Stimulated activated CD8-positive, alpha-beta memory T cell treated with anti-CD3 and anti-CD28 coated beads, Interleukin-12 subunit alpha, Interleukin-12 subunit beta, amount 100 ng/mL, for 24 hours (primary cell): ENCODE results near the gene TOP1.
"Not testable (repeated sequence)": the region's sequence is repeated elsewhere in the genome, so short reads cannot be mapped to it uniquely, and the experiment has no call there.

Experiments used
- DNase-seq: peaks from one replicate; pipeline ENCODE4 v3.0.0-alpha.2; 2020; ENCODE audit errors: extremely low read depth

Gene TOP1

DNA sequence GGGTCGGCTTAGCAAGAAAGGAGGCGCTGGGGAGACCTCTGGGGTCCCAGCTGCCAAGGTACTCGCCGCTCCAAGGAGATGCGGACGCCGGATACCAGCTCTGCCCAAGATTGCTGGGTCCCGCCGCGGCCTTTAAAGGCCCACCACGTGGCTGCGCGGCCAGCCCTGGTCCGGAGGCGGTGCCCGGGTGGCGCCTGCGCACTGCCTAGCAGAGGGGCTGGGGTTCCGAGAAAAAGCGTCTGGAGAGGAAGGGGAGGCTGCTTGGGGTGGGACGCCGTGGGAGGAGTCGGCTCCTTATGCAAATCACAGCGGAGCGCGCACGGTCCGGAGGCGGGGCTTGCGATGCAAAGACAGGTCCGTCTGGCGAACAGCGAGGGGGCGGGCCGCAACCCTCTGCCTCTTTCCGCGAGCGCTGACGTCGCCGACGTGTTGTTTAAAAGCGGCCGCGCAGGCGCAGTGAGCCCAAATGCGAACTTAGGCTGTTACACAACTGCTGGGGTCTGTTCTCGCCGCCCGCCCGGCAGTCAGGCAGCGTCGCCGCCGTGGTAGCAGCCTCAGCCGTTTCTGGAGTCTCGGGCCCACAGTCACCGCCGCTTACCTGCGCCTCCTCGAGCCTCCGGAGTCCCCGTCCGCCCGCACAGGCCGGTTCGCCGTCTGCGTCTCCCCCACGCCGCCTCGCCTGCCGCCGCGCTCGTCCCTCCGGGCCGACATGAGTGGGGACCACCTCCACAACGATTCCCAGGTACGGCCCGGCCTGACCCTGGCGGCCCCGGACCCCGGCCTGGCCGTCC lies at the start of gene TOP1:
Gene TOP1 (plus strand): TSS at position 464 of the 791 bp plus-strand sequence. CDS start 246 bp downstream, at position 710.
- peak; percentile 99 for DNase-seq

DNA sequence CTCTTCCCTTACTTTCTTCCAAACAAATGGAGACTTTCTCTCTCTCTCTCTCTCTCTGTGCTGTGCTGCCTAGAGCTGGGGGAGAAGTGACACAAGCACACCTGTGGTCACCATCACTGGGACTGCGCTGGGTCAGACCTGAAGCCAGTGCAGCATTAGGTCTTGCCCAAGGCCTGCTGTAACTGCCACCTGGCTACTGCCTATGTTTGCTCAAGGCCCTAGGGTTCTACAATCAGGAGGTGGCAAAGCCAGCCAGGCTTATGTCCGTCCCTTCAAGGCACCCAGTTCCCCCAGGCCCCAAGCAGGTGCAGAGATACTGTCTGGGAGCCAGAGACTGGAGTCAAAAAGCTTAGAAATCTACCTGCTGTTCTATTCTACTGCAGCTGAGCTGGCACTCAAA lies 49.4 kb upstream of the TOP1 start:
- no peak for DNase-seq

DNA sequence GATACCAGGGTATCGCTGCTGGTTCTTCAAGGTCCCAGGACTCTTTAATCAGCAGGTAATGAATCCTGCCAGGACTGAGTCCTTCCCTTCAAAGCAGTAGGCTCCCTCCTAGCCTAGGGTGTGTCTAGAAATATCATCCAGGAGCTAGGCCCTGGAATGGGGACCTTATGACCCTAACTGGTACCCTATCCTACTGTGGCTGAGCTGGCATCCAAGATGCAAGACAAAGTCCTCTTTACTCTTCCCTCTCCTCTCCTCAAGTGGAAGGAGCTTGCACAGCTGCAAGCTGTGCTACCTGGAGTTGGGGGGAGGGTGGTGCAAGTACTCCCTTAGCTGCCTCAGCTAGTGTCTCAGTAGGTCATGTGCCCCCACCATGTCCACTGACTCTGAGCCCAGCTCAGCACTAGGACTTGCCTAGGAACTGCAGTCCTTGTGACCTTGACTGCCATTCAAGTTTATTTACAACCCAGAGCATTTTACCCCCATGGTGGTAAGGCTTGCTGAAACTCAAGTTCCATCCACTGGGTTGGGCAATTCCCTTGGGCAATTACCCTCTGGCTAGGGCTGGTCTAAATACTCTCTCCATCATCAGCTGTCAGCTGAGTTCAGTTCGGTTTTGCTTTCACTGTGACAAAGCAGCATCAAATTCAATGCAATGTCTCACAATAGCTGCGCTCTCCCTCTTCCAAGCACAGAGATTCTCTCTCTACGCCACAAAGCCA lies 48.4 kb upstream of the TOP1 start:
- DNase-seq = no peak

DNA sequence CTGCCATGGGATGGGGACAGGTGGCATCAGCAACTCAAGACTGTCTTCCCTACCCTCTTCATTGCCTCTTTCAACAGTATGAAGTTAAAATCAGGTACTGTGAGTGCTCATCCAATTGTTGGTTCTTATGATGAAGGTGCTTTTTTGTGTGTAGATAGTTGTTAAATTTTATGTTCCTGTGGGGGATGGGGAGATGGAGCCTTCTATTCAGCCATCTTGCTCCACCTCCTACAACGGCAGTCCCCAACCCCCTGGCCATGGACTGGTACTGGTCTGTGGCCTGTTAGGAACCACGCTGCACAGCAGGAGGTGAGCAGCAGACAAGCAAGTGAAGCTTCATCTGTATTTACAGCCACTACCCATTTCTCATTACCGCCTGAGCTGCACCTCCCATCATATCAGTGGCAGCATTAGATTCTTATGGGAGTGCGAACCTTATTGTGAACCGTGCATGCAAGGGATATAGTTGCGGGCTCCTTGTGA lies 47.8 kb upstream of the TOP1 start:
- DNase-seq = no peak

DNA sequence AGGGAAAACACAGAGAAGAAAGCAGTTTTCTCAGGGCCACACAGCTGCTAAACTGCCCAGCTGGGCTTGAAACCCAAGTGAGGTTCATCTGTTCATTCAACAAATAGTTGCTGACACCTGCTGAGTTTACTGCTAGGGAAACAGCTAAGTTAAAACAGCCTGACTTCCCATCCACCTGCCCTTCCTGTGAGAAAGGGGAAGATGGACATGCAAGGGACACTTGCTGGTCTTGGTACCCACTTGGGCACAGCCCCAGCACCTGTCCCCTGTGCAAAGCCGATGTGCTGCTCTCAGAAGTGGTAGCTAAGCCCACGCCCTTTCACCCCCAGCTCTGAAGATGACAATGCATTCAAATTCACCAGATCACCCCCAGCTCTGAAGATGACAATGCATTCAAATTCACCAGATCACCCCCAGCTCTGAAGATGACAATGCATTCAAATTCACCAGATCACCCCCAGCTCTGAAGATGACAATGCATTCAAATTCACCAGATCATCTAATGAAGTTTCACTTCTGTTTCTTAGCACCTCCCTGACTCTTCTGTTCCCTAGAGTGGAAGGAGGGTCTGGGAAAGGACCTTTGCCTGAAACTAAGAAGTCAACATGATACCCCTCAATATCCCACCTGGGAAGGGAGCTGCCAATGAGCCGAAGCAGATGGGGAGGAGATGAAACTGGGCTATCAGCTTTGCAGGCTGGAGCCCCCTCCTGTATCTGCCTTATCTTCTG lies 46.0 kb upstream of the TOP1 start:
- no peak for DNase-seq

DNA sequence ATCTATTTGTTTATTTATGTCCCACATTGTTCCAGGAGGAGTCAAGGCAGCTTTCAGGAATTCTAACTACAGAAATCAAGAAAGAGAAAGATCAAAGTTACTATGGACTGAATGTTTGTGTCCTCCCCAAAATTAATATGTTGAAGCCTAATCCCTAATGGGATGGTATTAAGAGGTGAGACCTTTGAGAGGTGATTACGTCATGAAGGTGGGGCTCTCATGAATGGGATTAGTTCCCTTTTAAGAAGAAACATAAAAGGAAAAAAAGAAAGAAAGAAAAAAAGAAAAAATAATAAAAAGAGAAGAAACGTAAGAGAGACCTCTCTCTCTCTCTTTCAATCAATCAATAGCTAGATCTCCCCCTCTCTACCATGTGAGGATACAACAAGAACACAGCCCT lies 44.7 kb upstream of the TOP1 start:
- DNase-seq = no peak

DNA sequence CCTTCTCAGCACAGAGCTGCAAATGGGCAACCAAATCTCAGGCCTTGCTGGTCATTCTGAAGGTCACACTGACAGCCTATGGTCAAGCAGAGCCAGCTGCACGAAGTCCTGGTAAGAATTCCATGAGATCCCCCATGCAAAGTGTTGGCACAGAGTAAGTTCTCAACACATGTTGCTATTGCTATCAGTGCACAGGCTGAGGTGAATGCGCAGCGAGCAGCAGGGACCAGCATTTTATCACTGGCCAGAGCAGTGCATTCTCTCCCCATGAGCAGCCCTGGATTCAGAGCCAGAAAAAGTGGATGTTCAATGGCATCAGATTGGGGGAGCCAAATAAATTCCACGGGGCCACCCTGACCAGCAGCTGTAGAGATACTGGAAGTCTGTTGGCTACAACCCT lies 44.1 kb upstream of the TOP1 start:
- DNase-seq = no peak

DNA sequence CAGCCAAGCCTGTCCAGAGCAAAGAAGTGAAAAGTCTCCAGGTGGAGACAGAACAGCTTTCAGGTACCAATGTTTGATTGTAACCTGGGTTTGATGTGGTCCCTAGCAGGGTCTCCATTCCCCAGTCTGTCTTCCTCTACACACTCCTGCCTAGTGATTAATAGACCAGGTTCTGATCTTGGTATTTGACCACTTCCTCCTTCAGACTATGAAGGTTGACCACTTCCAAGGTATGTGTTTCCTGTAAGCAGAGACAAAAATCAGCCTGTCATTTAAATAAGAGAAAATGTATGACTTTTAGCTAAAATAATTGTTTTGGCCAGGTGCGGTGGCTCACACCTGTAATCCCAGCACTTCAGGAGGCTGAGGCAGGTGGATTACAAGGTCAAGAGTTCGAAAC lies 41.8 kb upstream of the TOP1 start:
- no peak for DNase-seq

DNA sequence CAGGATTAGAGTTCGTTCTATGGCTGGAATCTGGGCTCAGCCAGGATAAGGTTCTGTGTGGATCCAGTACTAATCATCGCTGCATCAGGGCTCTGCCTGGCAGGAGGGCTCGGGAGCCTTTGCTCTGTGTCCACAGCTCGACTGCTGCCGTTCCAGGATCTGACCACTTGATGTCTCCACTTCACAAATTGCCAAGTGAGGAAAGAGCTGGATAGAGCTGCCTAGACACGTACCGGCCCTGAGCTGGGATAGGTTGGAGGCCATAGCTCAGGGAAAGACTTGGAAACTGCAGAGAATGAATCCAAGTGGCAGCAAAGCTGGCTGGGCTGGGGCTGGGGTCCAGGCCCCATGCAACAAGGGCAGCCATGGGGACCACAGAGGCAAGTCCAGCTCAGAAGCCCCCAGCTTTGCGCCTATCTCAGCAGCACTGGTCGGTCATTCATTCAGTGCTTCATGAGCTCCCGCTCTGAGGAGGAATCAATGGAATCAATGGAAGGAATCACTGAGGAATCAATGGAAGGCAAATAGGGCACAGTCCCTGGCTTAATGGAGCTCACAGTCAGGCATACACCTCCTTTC lies 38.0 kb upstream of the TOP1 start:
- no peak for DNase-seq

DNA sequence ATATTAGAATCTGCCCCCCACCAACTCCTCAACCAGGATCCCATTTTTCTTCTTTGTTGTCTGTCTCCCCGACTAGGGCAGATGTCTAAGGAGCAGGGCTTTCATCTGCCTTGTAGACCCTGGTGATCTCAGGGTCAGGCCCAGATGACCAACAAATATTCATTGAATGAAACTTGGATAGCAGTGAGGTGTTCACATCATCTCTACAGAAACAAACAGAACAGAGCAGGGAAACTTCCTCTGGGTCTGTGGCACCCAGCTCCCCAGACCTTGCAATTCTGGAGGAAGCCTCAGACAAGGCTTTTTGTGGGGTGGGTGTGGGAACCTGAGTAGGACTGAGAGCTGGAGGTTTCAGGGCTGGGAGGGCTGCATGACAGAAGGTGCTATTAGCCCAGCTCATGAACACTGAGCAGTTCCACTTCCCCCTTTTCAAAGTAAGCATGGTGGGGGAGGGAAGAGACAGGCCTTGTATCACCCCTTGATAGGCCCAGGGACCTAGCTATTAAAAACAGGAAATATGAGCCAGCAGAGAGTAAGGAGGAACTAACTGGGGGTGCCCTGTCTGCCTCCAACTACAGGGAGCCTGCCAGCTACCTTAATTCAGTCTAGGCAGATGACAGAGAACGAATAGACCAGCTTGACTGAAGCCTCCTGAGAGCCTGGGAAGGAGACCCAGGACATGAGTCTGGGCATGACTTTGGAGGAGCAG lies 37.3 kb upstream of the TOP1 start:
- DNase-seq = no peak

DNA sequence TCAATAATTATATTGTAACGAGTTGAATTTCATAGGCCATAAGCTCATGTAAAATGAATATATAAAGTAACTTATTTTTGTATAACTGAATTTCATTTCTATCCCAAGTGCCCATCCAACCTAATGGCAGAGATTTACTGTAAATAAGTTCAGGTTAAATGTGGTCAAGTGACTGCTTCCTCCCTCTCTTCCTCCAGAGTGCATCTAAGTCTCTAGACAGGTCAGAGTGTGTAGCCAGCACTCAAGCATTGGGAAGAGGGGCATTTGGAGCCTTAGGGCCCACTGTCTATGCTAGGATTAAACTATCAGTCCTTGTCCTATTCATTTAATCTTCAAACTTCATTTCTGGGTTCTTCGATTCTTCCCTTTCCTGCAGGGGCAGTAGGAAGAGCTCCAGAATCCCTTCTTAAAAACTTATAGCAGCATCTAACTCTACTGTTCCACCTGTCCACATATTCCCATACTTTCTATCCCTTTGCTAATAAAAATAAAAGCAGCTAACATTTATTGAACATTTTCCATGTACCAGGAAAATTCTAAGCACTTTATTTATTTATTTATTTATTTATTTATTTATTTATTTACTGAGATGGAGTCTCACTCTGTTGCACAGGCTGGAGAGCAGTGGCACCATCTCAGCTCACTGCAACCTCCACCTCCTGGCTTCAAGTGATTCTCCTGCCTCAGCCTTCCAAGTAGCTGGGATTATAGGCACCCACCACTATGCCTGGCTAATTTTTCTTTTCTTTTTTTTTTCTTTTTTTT lies 36.1 kb upstream of the TOP1 start:
- no peak for DNase-seq

DNA sequence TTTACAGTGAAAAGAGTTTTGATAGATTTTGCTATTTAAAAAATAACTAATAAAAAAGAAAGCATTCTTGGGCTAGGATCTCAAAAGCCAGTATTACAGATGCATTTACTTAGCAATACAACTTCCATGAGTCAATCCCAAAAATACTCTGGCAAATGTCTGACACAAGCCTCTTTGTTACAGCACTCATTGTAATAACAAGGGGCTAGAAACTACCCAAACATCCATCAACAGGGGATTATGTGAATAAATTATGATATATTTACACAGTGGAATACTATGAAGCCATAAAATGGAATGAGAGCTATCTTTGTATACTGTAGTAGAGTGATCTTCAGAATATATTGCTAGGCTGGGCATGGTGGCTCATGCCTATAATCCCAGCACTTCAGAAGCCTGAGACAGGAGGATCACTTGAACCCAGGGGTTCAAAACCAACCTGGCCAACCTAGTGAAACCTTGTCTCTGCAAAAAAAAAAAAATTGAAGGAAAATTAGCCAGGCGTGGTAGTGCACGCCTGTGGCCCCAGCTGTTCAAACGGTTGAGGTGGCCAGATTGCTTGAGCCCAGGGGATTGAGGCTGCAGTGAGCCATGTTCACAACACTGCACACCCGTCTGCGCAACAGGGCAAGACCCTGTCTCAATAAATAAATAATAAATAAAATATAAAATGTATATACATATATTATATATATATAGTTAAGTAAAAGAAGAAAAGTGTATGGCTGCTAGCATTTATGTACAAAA lies 34.7 kb upstream of the TOP1 start:
- no peak for DNase-seq

DNA sequence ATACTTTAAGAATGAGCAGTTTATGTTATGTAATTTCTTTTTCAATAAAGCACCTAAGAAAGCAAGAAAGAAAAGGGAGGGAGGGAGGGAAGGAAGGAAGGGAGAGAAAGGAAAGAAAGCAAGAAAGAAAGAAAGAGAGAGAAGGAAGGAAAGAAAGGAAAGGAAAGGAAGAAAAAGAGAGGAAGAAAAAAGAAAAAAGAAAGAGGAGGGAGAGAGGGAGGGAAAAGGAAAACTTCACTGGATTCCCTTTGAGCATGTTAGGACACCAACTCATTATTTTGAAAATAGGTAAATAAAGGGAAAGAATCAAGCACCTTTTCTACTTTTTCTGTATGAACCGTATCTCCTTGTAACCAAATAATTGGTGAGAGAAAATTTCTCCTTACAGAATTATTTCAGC lies 32.3 kb upstream of the TOP1 start:
- no peak for DNase-seq

DNA sequence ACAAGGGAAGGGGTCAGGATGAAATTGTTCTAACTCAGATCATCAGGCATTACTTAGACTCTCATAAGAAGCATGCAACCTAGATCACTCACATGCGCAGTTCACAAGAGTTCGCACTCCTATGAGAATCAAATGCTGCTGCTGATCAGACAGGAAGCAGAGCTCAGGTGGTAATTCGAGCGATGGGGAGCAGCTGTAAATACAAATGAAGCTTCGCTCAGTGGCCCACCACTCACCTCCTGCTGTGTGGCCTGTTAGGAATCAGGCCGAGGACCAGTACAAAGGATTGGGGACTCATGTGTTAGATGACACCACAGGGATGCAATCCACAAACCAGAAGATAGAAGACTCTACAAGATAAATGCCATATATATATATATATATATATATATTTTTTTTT lies 31.5 kb upstream of the TOP1 start:
- DNase-seq = no peak

DNA sequence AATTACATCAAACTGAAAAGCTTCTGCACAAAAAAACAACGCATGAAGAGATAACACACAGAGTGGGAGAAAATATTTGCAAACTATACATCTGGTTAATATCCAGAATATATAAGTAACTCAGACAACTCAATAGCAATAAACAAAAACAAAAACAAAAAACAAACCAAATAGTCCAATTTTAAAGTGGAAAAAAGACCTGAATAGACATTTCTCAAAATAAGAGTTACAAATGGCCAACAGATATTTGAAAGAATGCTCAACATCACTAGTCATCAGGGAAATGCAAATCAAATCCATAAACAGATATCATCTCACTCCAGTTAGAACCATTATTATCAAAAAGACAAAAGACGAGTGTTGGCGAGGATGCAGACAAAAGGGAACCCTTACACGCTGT lies 28.8 kb upstream of the TOP1 start:
- no peak for DNase-seq

DNA sequence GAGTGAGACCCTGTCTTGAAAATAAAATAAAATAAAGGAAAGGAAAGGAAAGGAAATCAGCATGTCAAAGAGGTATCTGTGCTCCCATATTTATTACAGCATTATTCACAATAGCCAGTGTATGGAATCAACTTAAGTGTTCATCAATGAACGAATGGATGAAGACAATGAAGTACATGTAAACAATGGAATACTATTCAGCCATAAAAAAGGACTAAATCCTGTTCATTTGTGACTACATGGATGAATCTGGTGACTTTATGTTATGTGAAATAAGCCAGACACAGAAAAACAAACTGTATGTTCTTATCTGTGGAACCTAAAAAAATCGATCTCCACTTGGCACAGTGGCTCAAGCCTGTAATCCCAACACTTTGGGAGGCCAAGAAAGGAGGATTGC lies 28.0 kb upstream of the TOP1 start:
- DNase-seq = no peak

DNA sequence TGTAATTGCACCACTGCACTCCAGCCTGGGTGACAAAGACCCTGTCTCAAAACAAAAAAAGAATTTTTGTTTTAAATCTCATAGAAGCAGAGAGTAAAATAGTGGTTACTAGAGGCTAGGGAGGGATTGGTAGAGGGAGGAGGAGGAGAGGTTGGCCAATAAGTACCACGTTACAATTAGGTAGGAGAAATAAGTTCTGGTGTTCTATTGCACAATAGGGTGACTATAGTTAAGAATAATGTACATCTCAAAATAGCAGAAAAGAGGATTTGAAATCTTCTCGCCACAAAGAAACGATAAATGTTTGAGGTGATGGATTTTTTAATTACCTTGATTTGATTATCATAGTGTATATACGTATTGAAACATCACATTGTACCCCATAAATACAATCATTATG lies 27.1 kb upstream of the TOP1 start:
- no peak for DNase-seq

DNA sequence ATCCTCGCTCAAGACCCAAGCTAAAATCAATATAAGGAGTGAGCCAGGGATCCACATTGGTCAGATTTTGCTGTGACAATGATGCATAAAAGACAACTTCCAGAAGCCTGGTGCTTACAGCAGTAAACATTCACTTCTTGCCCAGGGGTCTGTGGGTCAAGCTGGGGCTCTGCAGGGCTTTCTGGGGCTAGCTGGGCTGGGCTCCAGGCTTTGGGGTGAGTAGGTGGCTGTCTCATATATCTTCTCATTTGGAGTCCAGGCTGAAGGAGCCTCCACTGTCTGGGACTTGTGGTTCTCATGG lies 25.8 kb upstream of the TOP1 start:
- no peak for DNase-seq

DNA sequence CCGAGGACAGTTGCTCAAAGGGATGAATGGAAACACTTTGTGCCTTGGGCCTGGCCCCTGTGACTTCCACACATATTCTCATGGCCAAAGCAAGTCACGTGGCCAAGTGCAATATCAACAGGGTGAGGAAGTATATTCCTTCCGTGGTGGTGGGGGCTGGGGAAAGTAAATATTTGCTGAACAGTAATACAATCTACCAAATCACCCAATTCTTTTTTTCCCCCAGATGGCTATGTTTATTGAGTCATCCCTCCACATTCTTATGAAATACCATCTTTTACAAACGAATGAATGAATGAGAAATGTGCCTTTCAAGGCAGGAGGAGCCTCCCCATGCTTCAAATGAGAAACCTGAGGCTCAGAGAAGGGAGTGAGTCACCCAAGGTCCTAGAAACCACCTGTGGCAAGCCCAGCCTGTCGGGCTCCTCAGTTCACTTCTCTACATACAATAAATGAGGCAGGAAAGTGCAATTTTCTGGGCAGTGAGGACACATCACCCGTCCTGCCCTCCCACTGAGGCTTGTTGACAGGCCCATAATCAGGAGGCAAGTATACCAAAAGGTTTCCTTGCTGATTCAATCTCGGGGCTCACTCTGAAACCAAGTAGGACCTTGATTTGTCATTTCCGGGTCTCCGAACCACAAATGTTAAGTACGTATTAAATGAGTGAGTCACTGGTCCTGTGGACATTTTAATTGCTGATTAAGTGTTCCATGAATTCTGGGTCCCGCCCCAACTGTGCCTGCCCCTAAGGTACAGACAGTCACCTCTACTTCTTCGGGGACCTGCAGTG lies 25.3 kb upstream of the TOP1 start:
- DNase-seq = peak; percentile 34

DNA sequence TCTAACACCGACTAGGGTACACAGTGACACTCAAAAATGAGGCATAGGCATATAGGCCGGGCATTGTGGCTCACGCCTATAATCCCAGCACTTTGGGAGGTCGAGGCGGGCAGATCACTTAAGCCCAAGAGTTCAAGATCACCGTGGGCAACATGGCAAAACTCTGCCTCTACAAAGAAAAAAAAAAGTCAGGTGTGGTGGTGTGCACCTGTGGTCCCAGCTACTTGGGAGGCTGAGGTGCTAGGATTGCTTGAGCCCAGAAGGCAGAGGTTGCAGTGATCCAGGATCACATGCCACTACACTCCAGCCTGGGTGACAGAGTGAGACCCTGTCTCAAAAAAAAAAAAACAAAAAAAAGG lies 24.7 kb upstream of the TOP1 start:
- DNase-seq = not testable (repeated sequence)
